A549 (cell line): ENCODE results near the gene RNF112.

Experiments
- CTCF ChIP-seq: fragments of >200 bp; sonication (Bioruptor Twin); formaldehyde crosslinking; IDR thresholded peaks from 3 replicates; pipeline ENCODE4 v1.5.1; 2016
- ELK1 ChIP-seq: fragments of 150-350 bp; IDR thresholded peaks from 2 replicates; pipeline ENCODE4 v1.6.1; 2014; ENCODE audit warnings: low read depth, mild to moderate bottlenecking, low read length
- EP300 ChIP-seq, 2 experiments: fragments of >200 bp; sonication (Bioruptor Twin); formaldehyde crosslinking; IDR thresholded peaks; 2 replicates in 1 of 2; 3 replicates in 1 of 2; pipeline ENCODE4 v1.6.1; 2016 to 2017
- ESRRA ChIP-seq: fragments of 150-350 bp; IDR thresholded peaks from 2 replicates; pipeline ENCODE4 v1.6.1; 2014; ENCODE audit warnings: mild to moderate bottlenecking, low read length, borderline replicate concordance
- JUN ChIP-seq, 2 experiments: fragments of >200 bp; sonication (Bioruptor Twin); formaldehyde crosslinking; IDR thresholded peaks; 2 replicates in 1 of 2; 3 replicates in 1 of 2; pipeline ENCODE4 v1.6.1; 2016 to 2017
- KDM1A ChIP-seq: fragments of 200-600 bp; sonication (generic); IDR thresholded peaks from 2 replicates; pipeline ENCODE4 v1.6.1; 2016; ENCODE audit warnings: low read depth, mild to moderate bottlenecking
- KDM5A ChIP-seq: fragments of 200-600 bp; sonication (generic); IDR thresholded peaks from 2 replicates; pipeline ENCODE4 v1.6.1; 2016; ENCODE audit warnings: antibody characterized with exemption, mild to moderate bottlenecking
- MAX ChIP-seq: IDR thresholded peaks from 2 replicates; pipeline ENCODE4 v1.6.1; 2012
- NR3C1 ChIP-seq: fragments of >200 bp; sonication (Bioruptor Twin); formaldehyde crosslinking; IDR thresholded peaks from 3 replicates; pipeline ENCODE4 v1.6.1; 2017
- POLR2A ChIP-seq: IDR thresholded peaks from 2 replicates; pipeline ENCODE4 v1.6.1; 2012; ENCODE audit warnings: mild to moderate bottlenecking, low read length
- RAD21 ChIP-seq, 2 experiments: fragments of >200 bp in 1 of 2; sonication (Bioruptor Twin) in 1 of 2; formaldehyde crosslinking in 1 of 2; IDR thresholded peaks in 1 of 2; conservative IDR thresholded peaks in 1 of 2; 2 replicates in 1 of 2; 3 replicates in 1 of 2; pipeline ENCODE4 v1.6.1; 2012 to 2018; ENCODE audit warnings: inconsistent platforms in 1 of 2
- RFX5 ChIP-seq: fragments of 450-650 bp; IDR thresholded peaks from 2 replicates; pipeline ENCODE4 v1.7.1; 2014; ENCODE audit warnings: antibody characterized with exemption, mild to moderate bottlenecking, moderate library complexity

GRCh38 chr17:19404264-19404663, 6.8 kb upstream of the RNF112 start:
- TF ChIP-seq CTCF (no peak), POLR2A (no peak), KDM1A (no peak), RAD21 (conservative IDR thresholded peaks at IDR 0.05 in 1 of 2, IDR thresholded peaks at IDR 0.05 in 1 of 2) (no peak), KDM5A (no peak), RFX5 (no peak), MAX (no peak), ELK1 (no peak), EP300 (IDR thresholded peaks at IDR 0.05) (no peak), ESRRA (no peak), NR3C1 (no peak), JUN (IDR thresholded peaks at IDR 0.05) (no peak)
